Caco-2 (cell line): ENCODE results near the gene SOBP. TPM values are rescaled to one million over a fixed set of nuclear protein-coding genes. Genes with fewer than 3 reads are reported as not detected.

Experiments
- BruUV-seq: library from RNA; stranded (reverse); fragments of 400-500 nt; replicated peaks from 2 replicates; lab custom pipeline; 2021; lab: Mats Ljungman, UMichigan
- CTCF ChIA-PET: fragments of 300-600 bp; sonication (Branson Sonifier 250); formaldehyde crosslinking; loops from one replicate; lab custom pipeline; 2022; ENCODE audit warnings: antibody characterized with exemption; lab: Charles Lee
- POLR2A ChIA-PET: fragments of 300-600 bp; sonication (Branson Sonifier 250); formaldehyde crosslinking; loops from one replicate; lab custom pipeline; 2022; ENCODE audit warnings: antibody characterized with exemption; lab: Charles Lee
- DNase-seq, 2 experiments: peaks; one replicate each; pipeline versions ENCODE4 v3.0.0 to v3.0.0-alpha.2; 2020 to 2022
- H3K27me3 ChIP-seq: replicated peaks from 2 replicates; pipeline ENCODE4 v1.6.0; 2011; ENCODE audit warnings: low read length; ENCODE audit not compliant: control insufficient read depth, insufficient read depth
- H3K36me3 ChIP-seq: 2 replicates; pipeline ENCODE4 v1.5.1; 2011; ENCODE audit warnings: low read length; ENCODE audit not compliant: control insufficient read depth, insufficient read depth
- H3K4me1 ChIP-seq: fragments of 250-450 bp; sonication (Bioruptor Pico); 2 replicates; pipeline ENCODE4 v1.5.1; 2020; ENCODE audit warnings: mild to moderate bottlenecking
- H3K4me3 ChIP-seq: 2 replicates; pipeline ENCODE4 v1.5.1; 2011; ENCODE audit warnings: low read depth, mild to moderate bottlenecking, control low read depth, low read length
- H3K9me3 ChIP-seq: fragments of 250-450 bp; sonication (Bioruptor Pico); 2 replicates; pipeline ENCODE4 v1.5.1; 2020; ENCODE audit warnings: mild to moderate bottlenecking, moderate library complexity
- H3K27ac Mint-ChIP-seq: one replicate; pipeline ENCODE4 v1.8.0; 2022; ENCODE audit warnings: mixed read lengths; ENCODE audit not compliant: unreplicated experiment
- H3K27me3 Mint-ChIP-seq: one replicate; pipeline ENCODE4 v1.8.0; 2022; ENCODE audit warnings: mixed read lengths; ENCODE audit not compliant: insufficient read depth, unreplicated experiment
- H3K36me3 Mint-ChIP-seq: one replicate; pipeline ENCODE4 v1.8.0; 2022; ENCODE audit warnings: mild to moderate bottlenecking, mixed read lengths; ENCODE audit not compliant: insufficient read depth, unreplicated experiment
- H3K4me1 Mint-ChIP-seq: one replicate; pipeline ENCODE4 v1.8.0; 2022; ENCODE audit warnings: low read depth, mixed read lengths; ENCODE audit not compliant: unreplicated experiment
- H3K4me3 Mint-ChIP-seq: one replicate; pipeline ENCODE4 v1.8.0; 2022; ENCODE audit warnings: mild to moderate bottlenecking, moderate library complexity, mixed read lengths; ENCODE audit not compliant: unreplicated experiment
- H3K9me3 Mint-ChIP-seq: one replicate; pipeline ENCODE4 v1.8.0; 2022; ENCODE audit warnings: mixed read lengths; ENCODE audit not compliant: unreplicated experiment
- CTCF ChIP-seq, 2 experiments: fragments of 200-600 bp in 1 of 2; IDR thresholded peaks; 1 replicate in 1 of 2; 2 replicates in 1 of 2; pipeline versions ENCODE4 v1.5.1 to v1.8.0; 2011 to 2022; ENCODE audit warnings: antibody characterized with exemption in 1 of 2, control low read depth in 1 of 2, inconsistent platforms in 1 of 2, low read depth in 1 of 2, low read length in 1 of 2, mild to moderate bottlenecking in 1 of 2, moderate library complexity in 1 of 2; ENCODE audit not compliant: insufficient read depth in 1 of 2, severe bottlenecking in 1 of 2, unreplicated experiment in 1 of 2
- intact Hi-C: fragments of 100-400 bp; cut with micrococcal nuclease; formaldehyde crosslinking; loops from one replicate; pipeline ENCODE4 v1.10.0; 2022; ENCODE audit not compliant: unreplicated experiment
- total RNA-seq: library from RNA; stranded (reverse); gene quantifications from 2 replicates; pipeline ENCODE4 v1.2.3, GENCODE V29; 2022

SOBP gene
- total RNA-seq, 1 experiment from 2014 or later: not detected

DNA sequence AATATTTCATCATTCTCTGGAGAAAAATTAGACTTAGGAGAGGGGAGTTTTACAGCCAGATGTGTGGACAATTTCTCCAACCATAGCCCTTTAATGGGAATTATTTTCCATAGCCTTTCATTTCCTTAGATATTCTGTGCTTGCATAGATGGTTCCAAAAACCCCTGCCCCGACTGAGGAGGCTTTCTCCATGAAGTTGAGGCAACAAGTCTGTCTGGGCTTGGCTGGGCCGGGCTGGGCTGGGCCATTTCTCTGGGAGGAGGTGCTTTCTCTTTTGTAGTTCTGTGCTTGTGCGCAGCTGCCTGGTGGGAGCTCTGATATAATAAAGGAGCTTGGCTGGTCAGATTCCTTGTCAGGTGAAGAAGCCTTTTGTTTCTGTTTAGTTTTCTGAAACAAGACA is 71.4 kb downstream of the SOBP start:
- no peaks in the 10 kb centered on the region for H3K4me1 Mint-ChIP-seq
- H3K9me3 Mint-ChIP-seq: no peaks in the 10 kb centered on the region
- H3K36me3 Mint-ChIP-seq: no peaks in the 10 kb centered on the region
- DNase-seq: no peak
- Histone ChIP-seq H3K36me3 (no peaks in the 10 kb centered on the region), H3K9me3 (no peaks in the 10 kb centered on the region), H3K4me1 (no peaks in the 10 kb centered on the region), H3K27me3 (no peaks in the 10 kb centered on the region), H3K4me3 (no peak overlapping the region)
- CTCF ChIA-PET: interaction anchor here (0.7 kb wide), 1 partner anchor 32 kb away, joined by 5 read pairs; no protein-coding TSS in a partner anchor
- H3K27me3 Mint-ChIP-seq: peaks cover 6% of the 10 kb centered on the region
- H3K4me3 Mint-ChIP-seq: no peak overlapping the region
- BruUV-seq: no TSS peak
- POLR2A ChIA-PET: interaction anchor here (0.7 kb wide), 1 partner anchor 331 kb away, joined by 8 read pairs; no protein-coding TSS in a partner anchor
- intact Hi-C loops: no loop called here
- no peak for TF ChIP-seq CTCF (IDR thresholded peaks at IDR 0.05; ENCODE audit: insufficient read depth in 1 of 2, low read depth in 1 of 2, low read length in 1 of 2, severe bottlenecking in 1 of 2, unreplicated experiment in 1 of 2)
- no peak overlapping the region for H3K27ac Mint-ChIP-seq

GRCh38 chr6:107563694-107564588 is 74.0 kb downstream of the SOBP start:
- POLR2A ChIA-PET: no interaction called here
- no peaks in the 10 kb centered on the region; the same call in none of the 2 replicates for H3K27me3 ChIP-seq
- no peaks in the 10 kb centered on the region for H3K9me3 ChIP-seq
- Mint-ChIP-seq H3K36me3 (no peaks in the 10 kb centered on the region), H3K27me3 (peaks cover 9% of the 10 kb centered on the region), H3K9me3 (no peaks in the 10 kb centered on the region), H3K4me1 (no peaks in the 10 kb centered on the region), H3K27ac (no peak overlapping the region), H3K4me3 (no peak overlapping the region)
- no peak for TF ChIP-seq CTCF (IDR thresholded peaks at IDR 0.05; ENCODE audit: insufficient read depth in 1 of 2, low read depth in 1 of 2, low read length in 1 of 2, severe bottlenecking in 1 of 2, unreplicated experiment in 1 of 2)
- no peak overlapping the region for H3K4me3 ChIP-seq
- BruUV-seq: no TSS peak
- DNase-seq: no peak
- H3K4me1 ChIP-seq: no peaks in the 10 kb centered on the region
- no peaks in the 10 kb centered on the region for H3K36me3 ChIP-seq
- intact Hi-C loops: no loop called here
- CTCF ChIA-PET: interaction anchor here (0.7 kb wide), 1 partner anchor 1879 kb away, joined by 3 read pairs; no protein-coding TSS in a partner anchor

DNA sequence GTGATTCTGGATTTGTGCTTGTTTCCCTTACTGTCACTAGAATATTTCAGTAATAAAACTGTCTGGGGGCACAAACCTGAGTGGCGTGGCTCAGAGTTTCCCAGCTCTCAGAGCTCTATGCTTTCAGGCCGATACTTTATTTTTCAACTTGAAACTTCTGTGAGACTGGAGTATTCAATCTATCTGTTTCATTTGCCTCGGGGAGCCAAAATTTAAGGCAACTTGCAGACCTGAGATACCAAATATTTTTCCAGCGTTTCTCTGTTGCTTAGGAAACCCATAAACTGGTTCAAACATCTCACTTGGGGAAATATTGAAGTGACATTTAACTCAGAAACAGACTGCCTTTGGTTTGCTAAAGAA is 74.7 kb downstream of the SOBP start:
- no peaks in the 10 kb centered on the region for H3K36me3 ChIP-seq
- no peak for DNase-seq
- H3K4me3 ChIP-seq: no peak overlapping the region
- Mint-ChIP-seq H3K4me3 (no peak overlapping the region), H3K27ac (no peak overlapping the region), H3K4me1 (no peaks in the 10 kb centered on the region), H3K27me3 (peaks cover 9% of the 10 kb centered on the region), H3K36me3 (no peaks in the 10 kb centered on the region), H3K9me3 (no peaks in the 10 kb centered on the region)
- no TSS peak for BruUV-seq
- H3K27me3 ChIP-seq: no peaks in the 10 kb centered on the region; the same call in none of the 2 replicates
- no peak for TF ChIP-seq CTCF (IDR thresholded peaks at IDR 0.05; ENCODE audit: insufficient read depth in 1 of 2, low read depth in 1 of 2, low read length in 1 of 2, severe bottlenecking in 1 of 2, unreplicated experiment in 1 of 2)
- no peaks in the 10 kb centered on the region for H3K9me3 ChIP-seq
- ChIA-PET POLR2A (no interaction called here), CTCF (no interaction called here)
- H3K4me1 ChIP-seq: no peaks in the 10 kb centered on the region
- intact Hi-C loops: no loop called here
